ENCODE results near the gene RPS24. TPM values are rescaled to one million over a fixed set of nuclear protein-coding genes. Genes with fewer than 3 reads are reported as not detected.

The RPS24 gene
- total and polyA plus RNA-seq, 9 of the 15 experiments (the other 6 are each of a cell fraction or from before 2014, with no cell fraction given): 1,947 to 7,307 (median 5,944) TPM

- no peak for TF ChIP-seq ZMIZ1 (IDR thresholded peaks at IDR 0.05; ENCODE audit: low read depth in 2 of 2, low read length in 2 of 2)
- TF ChIP-seq C11orf30 (IDR thresholded peaks at IDR 0.05; ENCODE audit: low read depth): no peak
- no peak for TF ChIP-seq NR4A1 (CRISPR knock-in tag; IDR thresholded peaks at IDR 0.05)
- no peak for TF ChIP-seq NR4A1 (tag; IDR thresholded peaks at IDR 0.05)
- no peak for TF ChIP-seq NFIC (IDR thresholded peaks at IDR 0.05)
- TF ChIP-seq NFE2 (IDR thresholded peaks at IDR 0.05; ENCODE audit: low read depth): no peak
- TF ChIP-seq PML (IDR thresholded peaks at IDR 0.05; ENCODE audit: low read length): no peak
- TF ChIP-seq NR2C1 (IDR thresholded peaks at IDR 0.05): no peak
- TF ChIP-seq NR2C1 (tag; IDR thresholded peaks at IDR 0.05): no peak
These were observed 12.5 kb upstream of the RPS24 start (continued) for GRCh38 chr10:78021201-78021600.

- no TSS peak for BruUV-seq (replicated peaks)
- Histone ChIP-seq H3K4me2 (ENCODE audit: insufficient read depth, low read length) (no peak overlapping the region), H3K79me2 (ENCODE audit: control insufficient read depth, insufficient read depth, low read length) (peaks cover 24% of the 10 kb centered on the region), H3K27me3 (ENCODE audit: control insufficient read depth in 2 of 2, insufficient read depth in 2 of 2, low read length in 2 of 2) (no peaks in the 10 kb centered on the region), H3K9ac (ENCODE audit: insufficient read depth in 1 of 2, low read depth in 2 of 2, low read length in 2 of 2) (no peak overlapping the region), H3K9me1 (ENCODE audit: control insufficient read depth, insufficient read depth, low read length) (no peaks in the 10 kb centered on the region), H3K9me3 (replicated peaks; ENCODE audit: control insufficient read depth, insufficient read depth, low read depth, low read length) (no peaks in the 10 kb centered on the region), H3K27ac (ENCODE audit: extremely low read depth, low read depth, low read length) (no peak overlapping the region), H4K20me1 (replicated peaks; ENCODE audit: control insufficient read depth, insufficient read depth, low read length) (no peaks in the 10 kb centered on the region; the same call in 1 of the 2 replicates), H2AFZ (ENCODE audit: low read depth, low read length) (no peak overlapping the region), H3K4me1 (replicated peaks in 1 of 2; ENCODE audit: control insufficient read depth in 2 of 2, insufficient read depth in 2 of 2, low read length in 2 of 2) (peaks cover 4% of the 10 kb centered on the region in 2 experiments; a peak in 3 of 5 replicates), H3K36me3 (ENCODE audit: control insufficient read depth, insufficient read depth, low read length) (peaks cover 89% of the 10 kb centered on the region), H3K4me3 (no peak overlapping the region)
- FAIRE-seq (no peak), ATAC-seq (no peak), DNase-seq (ENCODE audit: extremely low read depth in 1 of 4, low spot score in 3 of 4) (no peak)
- in situ Hi-C loops (cut with MboI): no loop called here
- 92% methylated on average over 3 of the region's 3 CpGs for WGBS (ENCODE audit: insufficient coverage, low coverage, missing lambda C conversion rate)
- CTCF ChIA-PET (ENCODE audit: low intra/inter-chr PET ratio): no interaction called here
- intact Hi-C loops (cut with micrococcal nuclease): loop anchor here (5.0 kb wide), 1 partner anchor 36 kb away; no protein-coding TSS in a partner anchor
- POLR2A ChIA-PET: no interaction called here
- no peak for TF ChIP-seq ATF7 (IDR thresholded peaks at IDR 0.05)
- no peak for TF ChIP-seq SMAD3 (CRISPR knock-in tag; conservative IDR thresholded peaks at IDR 0.05)
- no peak for TF ChIP-seq ELF2 (CRISPR knock-in tag; IDR thresholded peaks at IDR 0.05)
- TF ChIP-seq ELK1 (CRISPR knock-in tag; IDR thresholded peaks at IDR 0.05): no peak
- no peak for TF ChIP-seq HMBOX1 (IDR thresholded peaks at IDR 0.05)
- TF ChIP-seq RBM25 (IDR thresholded peaks at IDR 0.05; ENCODE audit: low read depth, low read length, severe bottlenecking): peak; percentile 64
- TF ChIP-seq CAMTA2 (CRISPR knock-in tag; conservative IDR thresholded peaks at IDR 0.05): no peak
- TF ChIP-seq ZNF224 (CRISPR knock-in tag; IDR thresholded peaks at IDR 0.05): no peak
- no peak for TF ChIP-seq LARP7 (IDR thresholded peaks at IDR 0.05)
These were observed 9.9 kb upstream of the RPS24 start for GRCh38 chr10:78023741-78024140.

Measured in K562 (cell line).